Testis (tissue), 3 donors: ENCODE data around the gene KRTAP19-8. TPM values are rescaled to one million over a fixed set of nuclear protein-coding genes. Genes with fewer than 3 reads are reported as not detected.

ENCODE experiments used
- DNase-seq: peaks from one replicate; pipeline ENCODE4 v3.0.0-alpha.2; 2019
- H3K27ac ChIP-seq, 2 donors: fragments of 200-600 bp; sonication (generic); one replicate each; pipeline ENCODE4 v1.5.1; 2019
- H3K27me3 ChIP-seq: fragments of 200-600 bp; sonication (generic); one replicate; pipeline ENCODE4 v1.5.1; 2019
- H3K36me3 ChIP-seq: fragments of 200-600 bp; sonication (generic); one replicate; pipeline ENCODE4 v1.5.1; 2017; ENCODE audit warnings: low read depth; ENCODE audit errors: missing control alignments
- H3K4me1 ChIP-seq: fragments of 200-600 bp; sonication (generic); one replicate; pipeline ENCODE4 v1.5.1; 2019
- H3K4me3 ChIP-seq, 2 donors: fragments of 200-600 bp; sonication (generic); one replicate each; pipeline ENCODE4 v1.5.1; 2017 to 2019
- H3K9me3 ChIP-seq: fragments of 200-600 bp; sonication (generic); one replicate; pipeline ENCODE4 v1.5.1; 2017
- POLR2A ChIP-seq: fragments of 450-650 bp; IDR thresholded peaks from one replicate; pipeline ENCODE4 v1.6.1; 2017; ENCODE audit warnings: antibody characterized with exemption, mild to moderate bottlenecking, moderate library complexity
- WGBS, 2 donors: methylation state at CpG; one replicate each; pipeline ENCODE4 v1.1.5; 2018; 5-methylcytosine and 5-hydroxymethylcytosine counted together
- intact Hi-C: fragments of 100-400 bp; cut with DNase I; formaldehyde crosslinking; loops from one replicate; pipeline ENCODE4 v1.15.1; 2023; ENCODE audit warnings: low total_unique reads
- polyA plus RNA-seq: library from polyadenylated mRNA; stranded (reverse); fragments of 350-450 nt; fragmentation: Illumina TruSeq; extraction: RNeasy Lipid Tissue Mini Kit (QIAGEN cat#74804); gene quantifications from one replicate; pipeline ENCODE4 v1.2.3, GENCODE V29; 2014; ENCODE audit warnings: low read depth, low replicate concordance; ENCODE audit not compliant: insufficient read depth
- total RNA-seq, 2 donors: library from RNA; depleted of rRNA; stranded (reverse); fragments of >200 nt; gene quantifications; one replicate each; pipeline ENCODE4 v1.2.3, GENCODE V29; 2016
- TF ChIP-seq, protein P1 (sequence below), 3 experiments: fragments of 450-650 bp in 2 of 3; fragments of 200-600 bp in 1 of 3; sonication (generic) in 1 of 3; IDR thresholded peaks; one replicate each; pipeline ENCODE4 v1.5.1; 2016 to 2019; ENCODE audit warnings: antibody characterized with exemption in 3 of 3, mild to moderate bottlenecking in 2 of 3, moderate library complexity in 1 of 3

KRTAP19-8 gene
- total and polyA plus RNA-seq, 3 donors from 2014 or later, result 10.5 TPM; not detected in 2

GRCh38 chr21:31078216-31078615 lies 39.9 kb upstream of the KRTAP19-8 start:
- TF ChIP-seq, protein P1, sequence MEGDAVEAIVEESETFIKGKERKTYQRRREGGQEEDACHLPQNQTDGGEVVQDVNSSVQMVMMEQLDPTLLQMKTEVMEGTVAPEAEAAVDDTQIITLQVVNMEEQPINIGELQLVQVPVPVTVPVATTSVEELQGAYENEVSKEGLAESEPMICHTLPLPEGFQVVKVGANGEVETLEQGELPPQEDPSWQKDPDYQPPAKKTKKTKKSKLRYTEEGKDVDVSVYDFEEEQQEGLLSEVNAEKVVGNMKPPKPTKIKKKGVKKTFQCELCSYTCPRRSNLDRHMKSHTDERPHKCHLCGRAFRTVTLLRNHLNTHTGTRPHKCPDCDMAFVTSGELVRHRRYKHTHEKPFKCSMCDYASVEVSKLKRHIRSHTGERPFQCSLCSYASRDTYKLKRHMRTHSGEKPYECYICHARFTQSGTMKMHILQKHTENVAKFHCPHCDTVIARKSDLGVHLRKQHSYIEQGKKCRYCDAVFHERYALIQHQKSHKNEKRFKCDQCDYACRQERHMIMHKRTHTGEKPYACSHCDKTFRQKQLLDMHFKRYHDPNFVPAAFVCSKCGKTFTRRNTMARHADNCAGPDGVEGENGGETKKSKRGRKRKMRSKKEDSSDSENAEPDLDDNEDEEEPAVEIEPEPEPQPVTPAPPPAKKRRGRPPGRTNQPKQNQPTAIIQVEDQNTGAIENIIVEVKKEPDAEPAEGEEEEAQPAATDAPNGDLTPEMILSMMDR (IDR thresholded peaks at IDR 0.05), result no peak
- no peak for TF ChIP-seq POLR2A
- WGBS, 2 donors, result 89 to 91% methylated on average over 4 of the region's 4 CpGs
- Histone ChIP-seq H3K27ac (no peak overlapping the region), H3K27me3 (no peaks in the 10 kb centered on the region), H3K9me3 (no peaks in the 10 kb centered on the region), H3K4me1 (no peaks in the 10 kb centered on the region), H3K36me3 (no peaks in the 10 kb centered on the region), H3K4me3 (no peak overlapping the region)
- DNase-seq, result no peak
- intact Hi-C loops, result no loop called here

- TF ChIP-seq POLR2A, result no peak
- TF ChIP-seq, protein P1 (IDR thresholded peaks at IDR 0.05), result no peak
- Histone ChIP-seq H3K4me1 (no peaks in the 10 kb centered on the region), H3K4me3 (no peak overlapping the region), H3K27me3 (no peaks in the 10 kb centered on the region), H3K27ac (no peak overlapping the region), H3K36me3 (no peaks in the 10 kb centered on the region), H3K9me3 (no peaks in the 10 kb centered on the region)
- 94 to 95% methylated on average over 6 of the region's 6 CpGs for WGBS, 2 donors
- no peak for DNase-seq
- intact Hi-C loops, result no loop called here
Measured at GRCh38 chr21:31075848-31076247, 37.6 kb upstream of the KRTAP19-8 start.

DNA sequence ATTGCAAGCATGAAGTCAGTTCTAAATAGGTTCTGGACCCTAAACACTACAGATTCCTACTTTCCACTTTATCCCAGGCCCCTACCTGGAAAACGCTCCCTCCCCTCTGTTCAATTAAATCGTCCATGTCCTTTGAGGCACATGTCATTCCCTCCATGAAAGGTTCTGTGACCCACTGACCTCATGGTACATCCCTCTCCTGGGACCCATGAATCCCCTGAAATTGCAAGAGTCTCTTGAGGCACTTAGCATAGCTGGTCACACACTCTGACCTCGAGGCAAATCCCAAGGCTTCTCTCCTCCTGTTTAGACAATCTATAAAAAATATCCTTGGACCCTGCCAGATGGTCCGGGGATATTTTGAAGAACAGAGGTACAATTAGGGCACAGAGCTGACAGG lies 34.3 kb upstream of the KRTAP19-8 start:
- no peaks in the 10 kb centered on the region for H3K27me3 ChIP-seq
- H3K4me3 ChIP-seq, result no peak overlapping the region
- H3K36me3 ChIP-seq, result no peaks in the 10 kb centered on the region
- intact Hi-C loops, result no loop called here
- H3K27ac ChIP-seq, result no peak overlapping the region
- H3K9me3 ChIP-seq, result no peaks in the 10 kb centered on the region
- no peak for TF ChIP-seq POLR2A
- TF ChIP-seq, protein P1 (IDR thresholded peaks at IDR 0.05), result no peak
- H3K4me1 ChIP-seq, result no peaks in the 10 kb centered on the region
- 31 to 40% methylated on average over 4 of the region's 4 CpGs for WGBS, 2 donors
- no peak for DNase-seq

- Histone ChIP-seq H3K27ac (no peak overlapping the region), H3K36me3 (no peaks in the 10 kb centered on the region), H3K27me3 (no peaks in the 10 kb centered on the region), H3K4me1 (no peaks in the 10 kb centered on the region), H3K4me3 (no peak overlapping the region), H3K9me3 (no peaks in the 10 kb centered on the region)
- intact Hi-C loops, result no loop called here
- no peak for DNase-seq
- 87 to 88% methylated on average over 3 of the region's 3 CpGs for WGBS, 2 donors
- TF ChIP-seq POLR2A, result no peak
- TF ChIP-seq, protein P1 (IDR thresholded peaks at IDR 0.05), result no peak
Measured at GRCh38 chr21:31064803-31065202, 26.5 kb upstream of the KRTAP19-8 start.

DNA sequence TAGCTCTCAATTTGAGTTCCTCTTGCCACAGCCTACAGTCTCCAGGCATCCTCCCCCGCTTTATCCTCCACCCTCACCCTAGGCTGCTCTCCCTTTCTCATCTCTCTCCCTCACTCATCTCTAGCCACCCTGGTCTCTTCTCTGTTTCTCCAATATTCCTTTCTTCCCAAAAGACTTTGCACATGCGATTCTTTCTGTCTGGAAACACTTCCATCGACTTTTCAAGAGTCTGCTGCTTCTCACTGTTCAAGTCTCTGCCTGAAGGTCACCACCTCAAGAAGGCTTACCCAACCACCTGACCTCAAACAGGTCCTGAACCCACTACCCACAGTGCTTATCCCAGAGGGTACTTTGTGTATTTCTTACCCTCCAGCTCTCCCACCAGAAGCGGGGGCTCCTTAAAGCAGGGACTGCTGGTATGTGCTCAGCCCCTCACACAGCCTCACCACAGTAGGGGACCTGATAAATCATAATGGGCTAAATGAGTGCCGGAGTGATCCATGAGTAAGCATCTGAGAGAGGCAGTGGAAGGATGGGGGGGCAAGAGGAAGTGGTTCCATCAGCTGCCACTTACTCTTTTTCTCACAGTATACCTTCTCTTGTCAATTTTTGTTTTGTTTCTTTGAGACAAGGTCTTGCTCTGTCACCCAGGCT lies 14.3 kb upstream of the KRTAP19-8 start:
- no peak for DNase-seq
- Histone ChIP-seq H3K4me3 (no peak overlapping the region), H3K9me3 (no peaks in the 10 kb centered on the region), H3K36me3 (no peaks in the 10 kb centered on the region), H3K4me1 (no peaks in the 10 kb centered on the region), H3K27ac (no peak overlapping the region), H3K27me3 (no peaks in the 10 kb centered on the region)
- intact Hi-C loops, result no loop called here
- TF ChIP-seq, protein P1 (IDR thresholded peaks at IDR 0.05), result no peak
- TF ChIP-seq POLR2A, result no peak
- WGBS, 2 donors, result 90 to 96% methylated on average over 5 of the region's 5 CpGs
